Muscle of arm (tissue), 12 donors: ENCODE results near the gene INCA1. TPM values are rescaled to one million over a fixed set of nuclear protein-coding genes. Genes with fewer than 3 reads are reported as not detected.

ENCODE experiments used
- DNase-seq: peaks from one replicate; pipeline ENCODE4 v3.0.0-alpha.2; 2013
- polyA plus RNA-seq, 12 donors: library from polyadenylated mRNA; unstranded; fragments of 120-200 nt; gene quantifications; one replicate each; pipeline ENCODE4 v1.2.1, GENCODE V29; 2013; ENCODE audit not compliant: insufficient read length in 12 of 12

INCA1 gene
- polyA plus RNA-seq, 12 donors: 3.1 to 6.8 (median 4.7) TPM; not detected in 2

GRCh38 chr17:4972322-4972721 lies 25.0 kb downstream of the INCA1 start:
- DNase-seq: no peak

DNA sequence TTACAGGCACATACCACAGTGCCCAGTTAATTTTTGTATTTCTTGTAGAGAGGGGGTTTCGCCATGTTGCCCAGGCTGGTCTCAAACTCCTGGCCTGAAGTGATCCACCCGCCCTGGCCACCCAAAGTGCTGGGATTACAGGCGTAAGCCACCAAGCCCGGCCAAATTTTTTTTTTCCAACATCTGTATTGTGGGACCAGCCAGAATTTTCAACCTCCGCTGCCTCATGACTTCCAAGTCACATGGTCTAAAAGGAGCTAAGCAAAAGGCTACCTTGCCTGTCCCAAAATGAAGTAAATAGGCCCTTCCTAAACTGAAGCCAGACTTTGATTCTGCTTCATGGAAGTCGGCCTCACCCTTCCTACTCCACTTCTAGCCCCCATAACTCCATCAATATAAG lies 25.5 kb downstream of the INCA1 start:
- no peak for DNase-seq

- no peak for DNase-seq
Observed at GRCh38 chr17:4970273-4970672, 27.0 kb downstream of the INCA1 start.

DNA sequence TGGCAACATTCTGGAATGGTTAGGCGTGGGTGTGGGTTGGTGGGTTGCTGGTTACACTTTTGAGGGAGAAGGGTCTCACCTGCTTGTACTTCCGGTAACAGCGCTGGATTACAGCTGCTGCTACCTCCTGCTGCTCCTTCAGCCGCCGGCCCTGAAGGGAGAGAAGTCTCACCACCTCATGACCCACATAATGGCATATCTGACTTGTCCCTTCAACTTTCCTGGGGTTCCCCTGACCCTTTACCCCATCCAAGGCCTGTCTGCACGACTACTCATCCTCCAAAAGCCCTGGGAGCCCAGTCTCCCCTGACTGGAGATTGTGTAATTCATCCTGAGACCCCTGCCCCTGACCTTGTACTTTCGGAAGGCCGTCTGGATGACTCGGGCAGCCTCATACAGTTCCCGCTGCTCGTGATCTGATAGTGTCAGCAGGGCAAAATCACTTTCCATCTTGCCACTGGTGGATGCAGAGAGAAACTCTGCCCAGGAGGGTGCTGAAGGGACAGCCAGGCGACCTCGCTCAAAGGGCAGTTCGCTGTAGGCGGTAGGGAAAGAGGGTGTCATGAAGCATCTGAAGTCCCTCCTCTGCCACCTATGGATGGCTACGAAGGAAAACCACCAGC lies 27.7 kb downstream of the INCA1 start:
- no peak for DNase-seq

- no peak for DNase-seq
Observed at GRCh38 chr17:4969047-4969550, 28.2 kb downstream of the INCA1 start.

DNA sequence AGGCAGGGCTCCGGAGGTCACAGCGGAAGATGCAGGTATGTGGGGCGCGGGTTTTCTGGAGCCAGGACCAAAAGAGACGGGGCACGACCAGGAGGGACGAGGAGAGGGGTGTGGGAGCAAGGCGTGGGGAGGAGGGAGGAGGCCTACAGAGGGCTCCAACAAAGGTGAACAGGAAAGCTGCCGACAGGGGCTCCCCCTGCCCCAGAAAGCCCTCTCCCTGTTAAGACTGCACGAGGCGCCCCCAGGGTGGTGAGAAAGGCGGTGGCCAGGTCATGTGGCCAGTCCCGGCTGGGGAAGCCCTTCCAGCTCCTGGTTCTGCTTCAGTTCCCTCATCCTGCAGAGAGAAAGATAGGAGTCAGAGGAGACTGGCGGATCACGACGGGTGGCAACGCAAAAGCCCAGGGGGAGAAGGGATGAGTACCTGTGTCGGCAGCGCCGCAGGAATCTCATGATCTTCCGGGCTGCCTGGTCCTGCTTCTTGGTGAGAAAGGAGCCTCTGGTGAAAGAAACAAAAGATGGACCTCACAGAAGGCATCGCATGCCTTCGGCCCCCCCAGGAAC lies 28.8 kb downstream of the INCA1 start:
- DNase-seq: no peak

- peak; percentile 100 for DNase-seq
Observed at GRCh38 chr17:4967539-4968485, 29.5 kb downstream of the INCA1 start, which contains the start of gene SPAG7. Gene SPAG7, minus strand, starts transcription at chr17:4967817. Its CDS starts 13 bp downstream, at chr17:4967804.

DNA sequence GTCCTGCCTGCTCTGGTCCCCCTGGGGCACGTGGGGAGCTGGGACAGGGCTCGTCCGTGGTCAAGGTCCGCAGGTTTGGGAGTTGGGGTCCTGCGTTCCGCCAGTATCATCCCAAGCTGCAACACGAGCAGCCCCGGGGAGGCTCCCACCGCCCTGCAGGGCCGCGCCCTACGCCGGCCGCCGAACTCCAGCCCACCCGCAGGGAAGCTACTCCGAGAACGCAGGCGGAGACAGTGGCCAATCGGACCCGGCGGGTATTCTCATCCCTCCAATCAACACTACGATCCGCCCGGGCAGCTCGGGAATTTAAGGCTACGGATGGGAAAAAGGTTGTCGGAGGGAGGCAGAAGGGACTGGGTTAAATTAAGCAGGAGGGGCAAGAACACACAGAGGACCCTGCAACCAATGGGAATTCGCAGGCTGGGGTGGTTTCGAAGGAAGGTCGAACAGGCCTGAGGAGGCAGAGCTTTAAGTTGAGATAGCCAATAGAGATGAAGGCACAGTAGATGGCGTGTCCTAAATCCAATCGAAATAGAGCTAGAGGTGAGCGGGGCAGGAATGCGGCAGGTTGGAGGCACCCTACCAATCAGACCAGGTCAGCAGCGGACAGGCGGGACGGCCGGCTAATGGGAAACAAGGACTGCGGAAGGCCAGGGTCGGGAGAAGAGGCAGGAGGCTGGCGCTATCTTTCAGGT lies 30.3 kb downstream of the INCA1 start:
- DNase-seq: peak; percentile 98

GRCh38 chr17:4965311-4965986 lies 31.9 kb downstream of the INCA1 start:
- DNase-seq: no peak

- DNase-seq: no peak
Observed at GRCh38 chr17:4960279-4960922, 36.9 kb downstream of the INCA1 start.

GRCh38 chr17:4959261-4959965 lies 37.9 kb downstream of the INCA1 start:
- DNase-seq: no peak

- DNase-seq: no peak
Observed at GRCh38 chr17:4958102-4958501, 39.2 kb downstream of the INCA1 start.

DNA sequence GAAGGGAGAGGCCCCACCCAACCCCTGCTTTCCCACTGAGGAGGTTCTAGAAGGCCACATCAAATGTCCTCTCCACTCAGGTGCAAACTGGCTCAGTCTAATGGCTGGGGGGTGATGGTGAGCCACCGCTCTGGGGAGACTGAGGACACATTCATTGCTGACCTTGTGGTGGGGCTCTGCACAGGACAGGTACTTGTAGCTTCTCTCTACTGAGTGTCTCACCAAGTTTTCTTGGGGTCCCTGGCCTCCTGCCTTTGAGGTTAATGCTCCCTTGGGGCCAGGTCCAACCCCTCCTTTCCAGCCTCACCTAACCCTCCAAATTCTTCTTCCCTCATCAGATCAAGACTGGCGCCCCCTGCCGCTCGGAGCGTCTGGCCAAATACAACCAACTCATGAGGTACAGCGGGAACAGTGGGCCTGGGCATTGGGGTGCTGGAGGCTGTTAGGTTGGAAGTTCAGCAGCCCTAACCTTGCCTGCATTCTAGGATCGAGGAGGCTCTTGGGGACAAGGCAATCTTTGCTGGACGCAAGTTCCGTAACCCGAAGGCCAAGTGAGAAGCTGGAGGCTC lies 40.7 kb downstream of the INCA1 start:
- no peak for DNase-seq

GRCh38 chr17:4955091-4955490 lies 42.2 kb downstream of the INCA1 start:
- no peak for DNase-seq

- no peak for DNase-seq
Observed at GRCh38 chr17:4953451-4953961, 43.8 kb downstream of the INCA1 start.

- no peak for DNase-seq
Observed at GRCh38 chr17:4951486-4951885, 45.8 kb downstream of the INCA1 start.

DNA sequence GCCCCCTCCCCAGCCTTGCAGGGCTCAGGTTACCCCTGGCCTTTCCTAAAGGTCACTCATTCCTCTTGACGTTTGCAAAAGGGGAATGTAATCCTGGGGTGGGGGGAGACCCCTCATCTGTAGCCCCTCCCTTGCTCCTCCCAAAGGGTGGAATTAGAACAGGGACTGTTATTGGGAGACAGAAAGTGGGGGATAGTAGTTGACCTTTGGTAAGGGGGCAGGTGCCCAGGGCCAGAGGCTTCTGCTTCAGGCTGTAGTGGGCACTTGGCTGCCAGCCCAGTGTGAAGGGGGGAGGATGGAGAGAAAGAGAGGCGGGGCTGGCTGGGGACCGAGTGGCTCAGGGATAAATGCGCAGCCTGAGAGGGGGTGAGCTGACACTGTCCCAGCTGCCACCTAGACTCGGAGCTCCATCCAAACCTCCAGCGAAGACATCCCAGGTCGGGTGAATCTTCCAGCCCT lies 46.5 kb downstream of the INCA1 start, which contains the start of gene ENO3:
Gene ENO3, plus strand, starts transcription at position 374 of the 459 bp plus-strand sequence. CDS start 711 bp downstream, outside the sequence.
- no peak for DNase-seq

GRCh38 chr17:4950075-4950745 lies 47.1 kb downstream of the INCA1 start:
- no peak for DNase-seq
